Endodermal cell (in vitro differentiated cells): ENCODE data around the gene TMEM108. TPM values are rescaled to one million over a fixed set of nuclear protein-coding genes. Genes with fewer than 3 reads are reported as not detected.

ENCODE experiments used
- DNase-seq: peaks from one replicate; pipeline ENCODE4 v3.0.0-alpha.2; 2017
- H3K27ac ChIP-seq: 2 replicates; pipeline ENCODE4 v1.5.1; 2013; ENCODE audit warnings: mild to moderate bottlenecking, low read depth, low read length, moderate library complexity
- H3K27me3 ChIP-seq: 2 replicates; pipeline ENCODE4 v1.6.1; 2013; ENCODE audit warnings: mild to moderate bottlenecking, low read length, moderate library complexity; ENCODE audit not compliant: insufficient read depth, control insufficient read depth, poor library complexity, severe bottlenecking
- H3K36me3 ChIP-seq: 2 replicates; pipeline ENCODE4 v1.7.0; 2013; ENCODE audit warnings: mild to moderate bottlenecking, low read length, moderate library complexity; ENCODE audit not compliant: control insufficient read depth, insufficient read depth
- H3K4me1 ChIP-seq: one replicate; pipeline ENCODE4 v1.7.0; 2013; ENCODE audit warnings: low read length; ENCODE audit not compliant: control insufficient read depth, insufficient read depth
- H3K4me3 ChIP-seq: 2 replicates; pipeline ENCODE4 v1.5.1; 2013; ENCODE audit warnings: mild to moderate bottlenecking, low read length, moderate library complexity
- H3K9ac ChIP-seq: 2 replicates; pipeline ENCODE4 v1.6.1; 2013; ENCODE audit warnings: mild to moderate bottlenecking, low read length, moderate library complexity; ENCODE audit not compliant: poor library complexity, severe bottlenecking; ENCODE audit errors: extremely low read depth
- H3K9me3 ChIP-seq: 2 replicates; pipeline ENCODE4 v1.6.1; 2013; ENCODE audit warnings: mild to moderate bottlenecking, low read length, moderate library complexity; ENCODE audit not compliant: control insufficient read depth
- H3K27ac Mint-ChIP-seq: 2 replicates; pipeline ENCODE4 v1.8.0; 2020; ENCODE audit warnings: mixed read lengths
- H3K27me3 Mint-ChIP-seq: 2 replicates; pipeline ENCODE4 v1.8.0; 2021; ENCODE audit warnings: mild to moderate bottlenecking, mixed read lengths; ENCODE audit not compliant: insufficient read depth
- H3K36me3 Mint-ChIP-seq: 2 replicates; pipeline ENCODE4 v1.8.0; 2020; ENCODE audit warnings: low read depth, mixed read lengths
- H3K4me1 Mint-ChIP-seq: 2 replicates; pipeline ENCODE4 v1.8.0; 2020; ENCODE audit warnings: mixed read lengths
- H3K4me3 Mint-ChIP-seq: 2 replicates; pipeline ENCODE4 v1.8.0; 2020; ENCODE audit warnings: mild to moderate bottlenecking, moderate library complexity, mixed read lengths
- H3K9me3 Mint-ChIP-seq: 2 replicates; pipeline ENCODE4 v1.8.0; 2020; ENCODE audit warnings: mild to moderate bottlenecking, mixed read lengths
- WGBS, 2 experiments: methylation state at CpG; one replicate each; pipeline versions ENCODE4 v1.1.5 to v1.1.7; 2013; ENCODE audit warnings: missing lambda C conversion rate in 2 of 2, mixed read lengths in 1 of 2; ENCODE audit not compliant: insufficient coverage in 1 of 2, insufficient read length in 1 of 2; 5-methylcytosine and 5-hydroxymethylcytosine counted together
- total RNA-seq, 2 donors: library from RNA; stranded (reverse); fragmentation: NEBNext Ultra II Directional in 1 of 2; extraction: Animal tissue kit (Norgen Biotek cat#: 25700) in 1 of 2; gene quantifications; 2 replicates in 1 of 2; 3 replicates in 1 of 2; pipeline ENCODE4 v1.2.1, GENCODE V29; 2021
- TF ChIP-seq, protein P1 (sequence below): fragments of 200-600 bp; sonication (generic); conservative IDR thresholded peaks from 2 replicates; pipeline ENCODE4 v1.5.0; 2021; ENCODE audit warnings: antibody characterized with exemption, mild to moderate bottlenecking

Gene TMEM108
- total RNA-seq, 2 donors from 2014 or later: 4.8 to 7.9 TPM

DNA sequence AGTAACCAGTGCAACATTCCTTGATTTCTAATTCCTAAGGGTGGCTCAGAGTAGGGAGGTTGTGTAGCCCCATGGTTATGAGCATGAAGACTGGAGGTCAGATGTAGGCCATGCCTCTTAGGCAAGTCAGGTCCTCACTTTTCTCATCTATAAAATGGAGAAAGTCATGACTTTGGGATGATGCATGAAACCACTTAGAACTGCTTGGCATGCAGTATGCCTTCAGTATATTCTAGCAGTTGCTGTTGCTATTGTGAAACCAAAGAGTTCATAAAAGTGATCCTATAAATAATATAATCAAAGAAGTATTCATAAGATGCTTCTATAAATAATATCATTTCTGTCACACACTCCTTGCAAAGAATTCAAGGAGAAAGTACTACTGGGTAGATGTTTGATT, 65.5 kb downstream of the TMEM108 start:
- Mint-ChIP-seq H3K4me1 (no peaks in the 10 kb centered on the region), H3K4me3 (no peak overlapping the region), H3K9me3 (peaks cover 6% of the 10 kb centered on the region), H3K27ac (no peak overlapping the region), H3K27me3 (no peaks in the 10 kb centered on the region), H3K36me3 (peaks cover 6% of the 10 kb centered on the region)
- Histone ChIP-seq H3K36me3 (no peaks in the 10 kb centered on the region), H3K4me3 (no peak overlapping the region), H3K9ac (no peak overlapping the region), H3K4me1 (no peaks in the 10 kb centered on the region), H3K9me3 (no peaks in the 10 kb centered on the region), H3K27ac (no peak overlapping the region), H3K27me3 (no peaks in the 10 kb centered on the region)
- no peak for DNase-seq
- TF ChIP-seq, protein P1, sequence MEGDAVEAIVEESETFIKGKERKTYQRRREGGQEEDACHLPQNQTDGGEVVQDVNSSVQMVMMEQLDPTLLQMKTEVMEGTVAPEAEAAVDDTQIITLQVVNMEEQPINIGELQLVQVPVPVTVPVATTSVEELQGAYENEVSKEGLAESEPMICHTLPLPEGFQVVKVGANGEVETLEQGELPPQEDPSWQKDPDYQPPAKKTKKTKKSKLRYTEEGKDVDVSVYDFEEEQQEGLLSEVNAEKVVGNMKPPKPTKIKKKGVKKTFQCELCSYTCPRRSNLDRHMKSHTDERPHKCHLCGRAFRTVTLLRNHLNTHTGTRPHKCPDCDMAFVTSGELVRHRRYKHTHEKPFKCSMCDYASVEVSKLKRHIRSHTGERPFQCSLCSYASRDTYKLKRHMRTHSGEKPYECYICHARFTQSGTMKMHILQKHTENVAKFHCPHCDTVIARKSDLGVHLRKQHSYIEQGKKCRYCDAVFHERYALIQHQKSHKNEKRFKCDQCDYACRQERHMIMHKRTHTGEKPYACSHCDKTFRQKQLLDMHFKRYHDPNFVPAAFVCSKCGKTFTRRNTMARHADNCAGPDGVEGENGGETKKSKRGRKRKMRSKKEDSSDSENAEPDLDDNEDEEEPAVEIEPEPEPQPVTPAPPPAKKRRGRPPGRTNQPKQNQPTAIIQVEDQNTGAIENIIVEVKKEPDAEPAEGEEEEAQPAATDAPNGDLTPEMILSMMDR: no peak

DNA sequence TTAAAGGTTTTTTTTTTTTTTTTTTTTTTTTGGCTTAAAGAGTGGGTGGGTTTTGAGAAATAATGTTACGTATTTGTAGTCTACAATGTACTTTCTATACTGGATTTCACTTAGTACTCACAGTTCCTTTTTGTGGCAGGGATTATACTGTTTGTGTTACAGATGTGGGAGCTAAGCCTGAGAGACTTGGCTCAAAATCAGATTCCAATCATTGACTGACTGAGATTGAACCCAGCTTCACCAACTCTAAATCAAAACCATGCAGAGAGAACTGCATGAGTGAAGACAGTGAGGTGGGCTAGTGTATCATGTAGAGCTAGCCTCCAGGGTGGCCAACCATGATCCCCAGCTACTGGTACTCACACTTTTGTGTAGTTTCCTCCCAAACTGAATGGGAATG, 68.0 kb downstream of the TMEM108 start:
- DNase-seq: no peak
- Histone ChIP-seq H3K36me3 (no peaks in the 10 kb centered on the region), H3K27ac (no peak overlapping the region), H3K9ac (no peak overlapping the region), H3K27me3 (no peaks in the 10 kb centered on the region), H3K4me1 (no peaks in the 10 kb centered on the region), H3K4me3 (no peak overlapping the region), H3K9me3 (no peaks in the 10 kb centered on the region)
- Mint-ChIP-seq H3K4me1 (no peaks in the 10 kb centered on the region), H3K36me3 (no peaks in the 10 kb centered on the region), H3K27ac (no peak overlapping the region), H3K27me3 (no peaks in the 10 kb centered on the region), H3K4me3 (no peak overlapping the region), H3K9me3 (no peaks in the 10 kb centered on the region)
- no CpG with 5 or more reads among the region's 1 CpG for WGBS, 2 experiments
- TF ChIP-seq, protein P1: no peak

DNA sequence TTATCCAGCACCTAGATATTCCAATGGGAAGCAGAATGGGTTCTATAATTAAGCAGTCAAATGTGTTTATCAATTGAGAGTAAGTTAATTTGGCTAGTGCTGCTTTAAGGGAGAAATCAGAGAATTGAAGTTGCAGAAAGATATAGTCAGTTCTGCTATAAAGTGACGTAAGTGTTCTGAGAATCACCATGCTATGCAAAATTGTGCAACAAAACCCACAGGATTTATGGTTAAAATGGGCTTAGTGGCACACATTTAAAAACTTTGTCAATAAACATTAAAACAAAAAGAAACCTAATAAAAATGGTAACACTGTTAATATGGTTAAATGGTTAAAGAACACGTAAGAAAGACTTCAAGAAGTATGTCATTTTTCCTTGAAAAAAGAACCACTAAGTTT, 74.5 kb downstream of the TMEM108 start:
- Histone ChIP-seq H3K27me3 (no peaks in the 10 kb centered on the region), H3K4me1 (no peaks in the 10 kb centered on the region), H3K4me3 (no peak overlapping the region), H3K9ac (no peak overlapping the region), H3K27ac (no peak overlapping the region), H3K9me3 (no peaks in the 10 kb centered on the region), H3K36me3 (no peaks in the 10 kb centered on the region)
- Mint-ChIP-seq H3K27ac (no peak overlapping the region), H3K27me3 (no peaks in the 10 kb centered on the region), H3K36me3 (no peaks in the 10 kb centered on the region), H3K9me3 (no peaks in the 10 kb centered on the region), H3K4me1 (peaks cover 6% of the 10 kb centered on the region), H3K4me3 (no peak overlapping the region)
- 98 to 100% methylated on average over 2 of the region's 2 CpGs for WGBS, 2 experiments
- no peak for DNase-seq
- TF ChIP-seq, protein P1: no peak
